ENCODE results near the gene RNF217. TPM values are rescaled to one million over a fixed set of nuclear protein-coding genes. Genes with fewer than 3 reads are reported as not detected.

Gene RNF217
- total RNA-seq, 2 donors from 2014 or later: 24.0 to 28.1 TPM

DNA sequence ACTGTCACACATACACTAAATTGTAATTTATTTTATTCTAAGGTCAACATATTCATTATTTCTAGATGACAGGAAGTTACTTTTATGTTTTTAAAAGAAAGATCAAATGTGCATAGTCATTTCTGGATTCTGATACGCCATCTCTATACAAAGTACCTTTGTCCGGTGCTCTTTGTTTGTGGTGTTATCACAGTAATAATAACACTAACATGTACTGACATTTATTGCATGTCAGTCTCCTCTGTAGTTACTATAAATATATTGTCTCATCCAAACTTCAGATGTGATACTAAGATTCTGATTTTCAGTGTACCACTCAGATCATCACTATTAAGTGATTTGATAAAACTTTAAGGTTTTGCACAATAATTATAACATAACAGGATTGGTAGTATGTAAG is 101.1 kb downstream of the RNF217 start:
- Mint-ChIP-seq H3K27me3 (ENCODE audit: insufficient read depth) (no peaks in the 10 kb centered on the region), H3K9me3 (no peaks in the 10 kb centered on the region), H3K4me3 (no peak overlapping the region), H3K4me1 (no peaks in the 10 kb centered on the region), H3K36me3 (ENCODE audit: low read depth) (no peaks in the 10 kb centered on the region), H3K27ac (no peak overlapping the region)
- no peak overlapping the region for H3K9ac ChIP-seq (ENCODE audit: extremely low read depth, low read length, poor library complexity, severe bottlenecking)
- 95% methylated on average over 2 of the region's 2 CpGs; no CpG with 5 or more reads in 1 of the 2 experiments for WGBS, 2 experiments (ENCODE audit: insufficient coverage in 1 of 2, insufficient read length in 1 of 2)
- no peaks in the 10 kb centered on the region for H3K9me3 ChIP-seq (ENCODE audit: control insufficient read depth, low read length)
- DNase-seq: no peak
- no peaks in the 10 kb centered on the region for H3K27me3 ChIP-seq (ENCODE audit: control insufficient read depth, insufficient read depth, low read length, poor library complexity, severe bottlenecking)
- no peaks in the 10 kb centered on the region for H3K4me1 ChIP-seq (ENCODE audit: control insufficient read depth, insufficient read depth, low read length)
- H3K27ac ChIP-seq (ENCODE audit: low read depth, low read length): no peak overlapping the region
- TF ChIP-seq, protein P1, sequence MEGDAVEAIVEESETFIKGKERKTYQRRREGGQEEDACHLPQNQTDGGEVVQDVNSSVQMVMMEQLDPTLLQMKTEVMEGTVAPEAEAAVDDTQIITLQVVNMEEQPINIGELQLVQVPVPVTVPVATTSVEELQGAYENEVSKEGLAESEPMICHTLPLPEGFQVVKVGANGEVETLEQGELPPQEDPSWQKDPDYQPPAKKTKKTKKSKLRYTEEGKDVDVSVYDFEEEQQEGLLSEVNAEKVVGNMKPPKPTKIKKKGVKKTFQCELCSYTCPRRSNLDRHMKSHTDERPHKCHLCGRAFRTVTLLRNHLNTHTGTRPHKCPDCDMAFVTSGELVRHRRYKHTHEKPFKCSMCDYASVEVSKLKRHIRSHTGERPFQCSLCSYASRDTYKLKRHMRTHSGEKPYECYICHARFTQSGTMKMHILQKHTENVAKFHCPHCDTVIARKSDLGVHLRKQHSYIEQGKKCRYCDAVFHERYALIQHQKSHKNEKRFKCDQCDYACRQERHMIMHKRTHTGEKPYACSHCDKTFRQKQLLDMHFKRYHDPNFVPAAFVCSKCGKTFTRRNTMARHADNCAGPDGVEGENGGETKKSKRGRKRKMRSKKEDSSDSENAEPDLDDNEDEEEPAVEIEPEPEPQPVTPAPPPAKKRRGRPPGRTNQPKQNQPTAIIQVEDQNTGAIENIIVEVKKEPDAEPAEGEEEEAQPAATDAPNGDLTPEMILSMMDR (conservative IDR thresholded peaks at IDR 0.05): no peak
- H3K36me3 ChIP-seq (ENCODE audit: control insufficient read depth, insufficient read depth, low read length): no peaks in the 10 kb centered on the region
- no peak overlapping the region for H3K4me3 ChIP-seq (ENCODE audit: low read length)

DNA sequence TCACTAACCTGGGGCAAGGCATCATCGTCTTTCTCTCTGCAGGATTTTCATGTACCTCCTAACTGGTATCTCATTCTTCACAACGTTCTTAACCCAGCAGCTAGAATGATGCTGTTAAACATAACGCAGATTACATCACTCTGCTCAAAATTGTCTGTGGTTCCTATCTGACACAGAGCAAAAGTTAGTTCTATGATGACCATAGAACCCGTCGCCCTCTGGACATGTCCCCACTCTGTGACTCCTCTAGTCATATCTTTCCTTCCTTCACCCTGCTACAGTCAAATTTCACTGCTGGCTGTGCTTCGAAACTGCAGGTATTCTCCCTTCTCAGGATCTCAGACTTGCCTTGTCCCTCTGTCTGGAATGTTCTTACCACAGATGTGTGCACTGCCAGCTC is 103.9 kb downstream of the RNF217 start:
- no peaks in the 10 kb centered on the region for H3K4me1 Mint-ChIP-seq
- no peaks in the 10 kb centered on the region for H3K27me3 ChIP-seq (ENCODE audit: control insufficient read depth, insufficient read depth, low read length, poor library complexity, severe bottlenecking)
- H3K9me3 Mint-ChIP-seq: no peaks in the 10 kb centered on the region

DNA sequence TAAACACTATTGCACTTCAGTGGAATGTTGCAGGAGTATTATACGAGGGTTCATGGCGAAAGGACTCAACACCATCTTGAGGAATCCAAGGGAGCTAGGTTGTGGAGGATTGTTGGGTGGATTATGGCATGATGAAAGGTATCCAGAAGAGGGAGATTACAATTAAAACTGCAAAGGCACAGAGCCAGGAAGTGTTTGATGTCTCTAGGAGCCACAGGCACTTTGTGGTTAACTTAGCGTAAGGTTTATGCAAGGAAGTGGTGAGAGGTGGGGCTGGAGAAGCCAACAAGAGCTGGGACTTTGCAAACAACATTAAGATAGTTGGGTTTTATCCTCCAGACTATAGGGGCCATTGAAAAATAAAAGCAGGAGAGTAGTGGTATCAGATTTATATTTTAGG is 104.7 kb downstream of the RNF217 start:
- H3K27ac Mint-ChIP-seq: no peak overlapping the region
- 96 to 97% methylated on average over 3 of the region's 3 CpGs for WGBS, 2 experiments (ENCODE audit: insufficient coverage in 1 of 2, insufficient read length in 1 of 2)

More for the DNA sequence above, 103.9 kb downstream of the RNF217 start:
- Histone ChIP-seq H3K4me3 (ENCODE audit: low read length) (no peak overlapping the region), H3K36me3 (ENCODE audit: control insufficient read depth, insufficient read depth, low read length) (no peaks in the 10 kb centered on the region), H3K9ac (ENCODE audit: extremely low read depth, low read length, poor library complexity, severe bottlenecking) (no peak overlapping the region), H3K4me1 (ENCODE audit: control insufficient read depth, insufficient read depth, low read length) (no peaks in the 10 kb centered on the region), H3K9me3 (ENCODE audit: control insufficient read depth, low read length) (no peaks in the 10 kb centered on the region), H3K27ac (ENCODE audit: low read depth, low read length) (no peak overlapping the region)
- Mint-ChIP-seq H3K36me3 (ENCODE audit: low read depth) (peaks cover 1% of the 10 kb centered on the region), H3K27ac (no peak overlapping the region), H3K4me3 (no peak overlapping the region), H3K27me3 (ENCODE audit: insufficient read depth) (no peaks in the 10 kb centered on the region)
- TF ChIP-seq, protein P1 (conservative IDR thresholded peaks at IDR 0.05): no peak
- no peak for DNase-seq
- WGBS, 2 experiments (ENCODE audit: insufficient coverage in 1 of 2, insufficient read length in 1 of 2): 89 to 90% methylated on average over 5 to 6 of the region's 6 CpGs

More for the DNA sequence above, 104.7 kb downstream of the RNF217 start:
- Histone ChIP-seq H3K9ac (ENCODE audit: extremely low read depth, low read length, poor library complexity, severe bottlenecking) (no peak overlapping the region), H3K4me3 (ENCODE audit: low read length) (no peak overlapping the region), H3K27me3 (ENCODE audit: control insufficient read depth, insufficient read depth, low read length, poor library complexity, severe bottlenecking) (no peaks in the 10 kb centered on the region), H3K4me1 (ENCODE audit: control insufficient read depth, insufficient read depth, low read length) (no peaks in the 10 kb centered on the region), H3K36me3 (ENCODE audit: control insufficient read depth, insufficient read depth, low read length) (no peaks in the 10 kb centered on the region), H3K9me3 (ENCODE audit: control insufficient read depth, low read length) (no peaks in the 10 kb centered on the region), H3K27ac (ENCODE audit: low read depth, low read length) (no peak overlapping the region)
- DNase-seq: no peak
- TF ChIP-seq, protein P1 (conservative IDR thresholded peaks at IDR 0.05): no peak
- Mint-ChIP-seq H3K36me3 (ENCODE audit: low read depth) (peaks cover 1% of the 10 kb centered on the region), H3K9me3 (no peaks in the 10 kb centered on the region), H3K27me3 (ENCODE audit: insufficient read depth) (no peaks in the 10 kb centered on the region), H3K4me3 (no peak overlapping the region), H3K4me1 (no peaks in the 10 kb centered on the region)
